ENCODE results near the gene SLC35A4.

GRCh38 chr5:140605879-140606278, 41.3 kb downstream of the SLC35A4 start:
- TF ChIP-seq CTCF (IDR thresholded peaks at IDR 0.05 in 4 of 5, conservative IDR thresholded peaks at IDR 0.05 in 1 of 5) (no peak), POLR2A (IDR thresholded peaks at IDR 0.05) (no peak)

Data from gastrocnemius medialis (tissue), 4 donors.